SH-SY5Y (cell line): ENCODE data around the gene TRIP13.

ENCODE experiments used
- GATA2 ChIP-seq: IDR thresholded peaks from 2 replicates; pipeline ENCODE4 v1.6.1; 2011; ENCODE audit warnings: mild to moderate bottlenecking, low read depth, low read length
- GATA3 ChIP-seq: IDR thresholded peaks from 2 replicates; pipeline ENCODE4 v1.6.1; 2011; ENCODE audit warnings: low read depth, mild to moderate bottlenecking, low read length, moderate library complexity

- no peak for TF ChIP-seq GATA2
- TF ChIP-seq GATA3, result no peak
Observed at GRCh38 chr5:936149-937144, 43.8 kb downstream of the TRIP13 start.
